Lung (tissue), 12 donors: ENCODE results near the gene PALLD. TPM values are rescaled to one million over a fixed set of nuclear protein-coding genes. Genes with fewer than 3 reads are reported as not detected.

Experiments
- ATAC-seq: fragments of 200-7000 bp; cut with Tn5 transposase; one replicate; pipeline ENCODE4 v1.9.1; 2020; ENCODE audit warnings: moderate number of reproducible peaks; ENCODE audit not compliant: insufficient read depth, low FRiP score
- DNase-seq, 3 donors: peaks; one replicate each; pipeline ENCODE4 v3.0.0-alpha.2; 2013 to 2017
- H3K27ac ChIP-seq, 2 donors: one replicate each; pipeline ENCODE4 v1.5.1; 2013; ENCODE audit warnings: mild to moderate bottlenecking in 2 of 2, moderate library complexity in 2 of 2, control low read depth in 1 of 2, inconsistent platforms in 1 of 2, low read depth in 1 of 2, low read length in 1 of 2
- H3K27me3 ChIP-seq, 3 donors: one replicate each; pipeline ENCODE4 v1.5.1; 2013; ENCODE audit warnings: low read length in 2 of 3; ENCODE audit not compliant: control insufficient read depth in 3 of 3, insufficient read depth in 3 of 3
- H3K36me3 ChIP-seq, 4 donors: one replicate each; pipeline ENCODE4 v1.5.1; 2013; ENCODE audit warnings: low read length in 4 of 4, mild to moderate bottlenecking in 1 of 4, moderate library complexity in 1 of 4; ENCODE audit not compliant: control insufficient read depth in 4 of 4, insufficient read depth in 4 of 4
- H3K4me1 ChIP-seq, 5 donors: one replicate each; pipeline ENCODE4 v1.5.1; 2013; ENCODE audit warnings: low read length in 5 of 5, mild to moderate bottlenecking in 2 of 5, moderate library complexity in 1 of 5; ENCODE audit not compliant: control insufficient read depth in 5 of 5, insufficient read depth in 5 of 5
- H3K4me3 ChIP-seq: one replicate; pipeline ENCODE4 v1.5.1; 2013; ENCODE audit warnings: mild to moderate bottlenecking, control low read depth, moderate library complexity
- H3K9ac ChIP-seq, 2 donors: one replicate each; pipeline ENCODE4 v1.5.1; 2013; ENCODE audit warnings: low read length in 2 of 2, control low read depth in 1 of 2; ENCODE audit not compliant: insufficient read depth in 1 of 2
- H3K9me3 ChIP-seq, 4 donors: one replicate each; pipeline ENCODE4 v1.5.1; 2013; ENCODE audit warnings: low read length in 3 of 4, mild to moderate bottlenecking in 1 of 4, moderate library complexity in 1 of 4; ENCODE audit not compliant: control insufficient read depth in 4 of 4, insufficient read depth in 3 of 4
- WGBS, 2 donors: extraction: QIAGEN DNeasy Blood & Tissue Kit; methylation state at CpG; one replicate each; pipeline ENCODE4 v1.1.7; 2013; 5-methylcytosine and 5-hydroxymethylcytosine counted together
- polyA plus RNA-seq, 2 donors: library from polyadenylated mRNA; stranded (reverse); fragments of 200-250 nt; gene quantifications; one replicate each; pipeline ENCODE4 v1.2.1, GENCODE V29; 2013
- total RNA-seq, 2 donors: library from RNA; depleted of rRNA in 1 of 2; stranded (reverse); fragments of >200 nt in 1 of 2; gene quantifications; one replicate each; pipeline ENCODE4 v1.2.1, GENCODE V29; 2014 to 2021
- TF ChIP-seq, protein P1 (sequence below): IDR thresholded peaks from 2 replicates; pipeline ENCODE4 v1.5.1; 2012; ENCODE audit warnings: mild to moderate bottlenecking; ENCODE audit errors: control extremely low read depth, extremely low read depth
- donor health status: control.
- donor health status: control.
- donor health status: Bipolar disorder and iron deficiency.
- donor health status: healthy.
- donor health status: DM: yes; HTN: yes; CAD: no.

PALLD gene
- total and polyA plus RNA-seq, 4 donors: 20.7 to 139 (median 63.0) TPM

DNA sequence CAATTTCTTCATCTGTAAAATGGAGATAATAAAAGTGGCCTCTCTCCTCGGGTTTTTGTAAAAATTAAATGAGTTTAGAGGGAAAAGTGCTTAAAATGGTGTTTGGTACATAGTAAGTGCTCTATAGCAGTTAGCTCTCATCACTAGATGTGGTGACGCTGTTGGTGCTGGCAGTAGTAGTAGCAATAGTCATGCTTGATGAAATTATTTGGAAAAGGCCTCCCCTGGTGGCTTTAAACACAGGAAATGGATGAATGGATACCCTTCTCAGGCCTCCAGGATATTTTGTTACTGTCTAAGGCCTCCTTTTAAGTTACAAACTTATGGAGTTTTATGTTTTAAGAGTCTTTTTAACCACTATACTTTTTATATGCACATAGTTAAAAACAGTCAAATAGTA is 370.3 kb downstream of the PALLD start:
- no peak for DNase-seq
- TF ChIP-seq, protein P1, sequence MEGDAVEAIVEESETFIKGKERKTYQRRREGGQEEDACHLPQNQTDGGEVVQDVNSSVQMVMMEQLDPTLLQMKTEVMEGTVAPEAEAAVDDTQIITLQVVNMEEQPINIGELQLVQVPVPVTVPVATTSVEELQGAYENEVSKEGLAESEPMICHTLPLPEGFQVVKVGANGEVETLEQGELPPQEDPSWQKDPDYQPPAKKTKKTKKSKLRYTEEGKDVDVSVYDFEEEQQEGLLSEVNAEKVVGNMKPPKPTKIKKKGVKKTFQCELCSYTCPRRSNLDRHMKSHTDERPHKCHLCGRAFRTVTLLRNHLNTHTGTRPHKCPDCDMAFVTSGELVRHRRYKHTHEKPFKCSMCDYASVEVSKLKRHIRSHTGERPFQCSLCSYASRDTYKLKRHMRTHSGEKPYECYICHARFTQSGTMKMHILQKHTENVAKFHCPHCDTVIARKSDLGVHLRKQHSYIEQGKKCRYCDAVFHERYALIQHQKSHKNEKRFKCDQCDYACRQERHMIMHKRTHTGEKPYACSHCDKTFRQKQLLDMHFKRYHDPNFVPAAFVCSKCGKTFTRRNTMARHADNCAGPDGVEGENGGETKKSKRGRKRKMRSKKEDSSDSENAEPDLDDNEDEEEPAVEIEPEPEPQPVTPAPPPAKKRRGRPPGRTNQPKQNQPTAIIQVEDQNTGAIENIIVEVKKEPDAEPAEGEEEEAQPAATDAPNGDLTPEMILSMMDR: no peak

DNA sequence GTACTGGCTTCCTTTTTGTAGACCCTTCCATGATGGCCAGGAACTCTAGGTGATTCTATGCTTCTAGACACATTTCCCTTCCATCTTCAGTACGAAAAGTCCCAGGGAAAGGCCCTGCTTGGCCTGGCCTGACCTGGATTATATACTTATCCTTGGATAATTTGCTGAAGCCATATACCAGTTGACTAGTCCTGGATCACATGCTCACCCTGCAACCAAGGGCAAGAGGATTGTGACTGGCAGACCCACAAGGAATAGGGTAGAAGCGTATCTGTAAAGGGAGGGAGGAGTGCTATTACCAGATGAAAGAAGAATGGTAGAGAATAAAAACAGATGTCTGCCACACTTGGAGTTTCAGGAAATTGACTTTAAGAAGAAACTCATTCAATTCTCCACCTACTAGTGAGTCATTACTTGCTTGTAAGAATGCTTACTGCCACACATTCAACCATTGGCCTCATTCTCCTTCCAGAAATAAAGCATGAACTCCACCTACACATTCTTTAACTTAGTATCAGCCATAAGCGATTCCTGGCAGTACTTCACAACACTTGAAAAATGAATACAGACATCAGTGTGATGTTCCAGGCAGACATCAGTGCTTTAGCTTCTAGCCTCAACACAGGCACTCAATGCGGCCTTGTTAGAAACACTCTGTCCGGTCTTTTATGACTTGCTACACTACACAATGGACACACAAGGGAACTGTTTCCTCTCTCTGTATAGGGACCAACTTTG is 371.4 kb downstream of the PALLD start:
- Histone ChIP-seq H3K27me3 (no peaks in the 10 kb centered on the region), H3K4me3 (no peak overlapping the region), H3K4me1 (peaks cover 3 to 26% (median 12%) of the 10 kb centered on the region in 5 donors), H3K27ac (peak overlapping the region in 1 of 2 donors; percentile 26), H3K36me3 (peaks cover 0 to 11% (median 2%) of the 10 kb centered on the region in 4 donors), H3K9ac (no peak overlapping the region), H3K9me3 (no peaks in the 10 kb centered on the region)
- DNase-seq (no peak), ATAC-seq (no peak)
- 87 to 94% methylated on average over 5 of the region's 5 CpGs for WGBS, 2 donors
- TF ChIP-seq, protein P1: no peak

More for the DNA sequence above, 370.3 kb downstream of the PALLD start:
- Histone ChIP-seq H3K36me3 (peaks cover 2 to 16% (median 3%) of the 10 kb centered on the region in 4 donors), H3K4me1 (peaks cover 3 to 26% (median 12%) of the 10 kb centered on the region in 5 donors), H3K9me3 (no peaks in the 10 kb centered on the region), H3K9ac (no peak overlapping the region), H3K27me3 (no peaks in the 10 kb centered on the region), H3K4me3 (no peak overlapping the region), H3K27ac (no peak overlapping the region)
- WGBS, 2 donors: 90 to 95% methylated on average over 2 of the region's 2 CpGs
- no peak for ATAC-seq

DNA sequence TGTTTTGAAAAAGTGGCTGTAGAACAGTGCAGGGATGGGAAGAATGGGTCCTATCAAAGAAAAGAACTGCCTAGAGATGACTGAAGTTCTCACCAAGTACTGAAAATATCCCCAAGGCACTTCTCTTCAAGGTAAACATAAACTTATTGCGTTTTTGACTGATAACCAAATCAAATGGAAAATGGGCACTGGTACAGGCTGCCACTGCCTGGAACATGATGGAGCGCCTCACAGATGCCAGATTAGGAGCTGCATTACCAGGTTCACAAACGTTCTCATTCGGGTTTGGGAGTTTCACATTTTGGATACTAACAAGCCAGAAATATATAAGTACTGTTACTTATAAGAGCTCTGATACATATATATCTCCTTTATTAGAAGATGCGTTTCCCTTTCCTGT is 371.9 kb downstream of the PALLD start:
- no peak for DNase-seq
- peak overlapping the region in 1 of 2 donors; percentile 26 for H3K27ac ChIP-seq
- no peaks in the 10 kb centered on the region for H3K27me3 ChIP-seq
- no peak overlapping the region for H3K4me3 ChIP-seq
- peaks cover 2 to 26% (median 12%) of the 10 kb centered on the region in 5 donors for H3K4me1 ChIP-seq
- 87 to 95% methylated on average over 5 of the region's 5 CpGs for WGBS, 2 donors
- ATAC-seq: no peak
- H3K9ac ChIP-seq: no peak overlapping the region
- TF ChIP-seq, protein P1: no peak
- H3K9me3 ChIP-seq: no peaks in the 10 kb centered on the region
- peaks cover 0 to 11% (median 2%) of the 10 kb centered on the region in 4 donors for H3K36me3 ChIP-seq
